Mesenchymal stem cell (in vitro differentiated cells and primary cell): Measurements from ENCODE around the gene MX2. TPM values are rescaled to one million over a fixed set of nuclear protein-coding genes. Genes with fewer than 3 reads are reported as not detected.
"Not testable (repeated sequence)": the region's sequence is repeated elsewhere in the genome, so short reads cannot be mapped to it uniquely, and the experiment has no call there.

ENCODE experiments used
- DNase-seq: peaks from one replicate; pipeline ENCODE4 v3.0.0-alpha.2; 2013
- H2AFZ ChIP-seq: one replicate; pipeline ENCODE4 v1.6.1; 2013; ENCODE audit warnings: low read depth, mild to moderate bottlenecking, control low read depth, inconsistent platforms, low read length, moderate library complexity
- H2AK5ac ChIP-seq: 2 replicates; pipeline ENCODE4 v1.6.1; 2013; ENCODE audit warnings: low read length, moderate library complexity, mild to moderate bottlenecking, inconsistent platforms; ENCODE audit not compliant: severe bottlenecking
- H2BK120ac ChIP-seq: one replicate; pipeline ENCODE4 v1.6.1; 2013; ENCODE audit warnings: low read depth, mild to moderate bottlenecking, inconsistent platforms, low read length, moderate library complexity
- H2BK12ac ChIP-seq, 2 experiments: one replicate each; pipeline ENCODE4 v1.6.1; 2013; ENCODE audit warnings: inconsistent platforms in 2 of 2, low read length in 2 of 2, mild to moderate bottlenecking in 2 of 2, moderate library complexity in 2 of 2, control low read depth in 1 of 2
- H2BK15ac ChIP-seq: one replicate; pipeline ENCODE4 v1.6.1; 2013; ENCODE audit warnings: mild to moderate bottlenecking, low read depth, inconsistent platforms; ENCODE audit not compliant: poor library complexity, severe bottlenecking
- H2BK5ac ChIP-seq: 2 replicates; pipeline ENCODE4 v1.6.1; 2013; ENCODE audit warnings: low read depth, mild to moderate bottlenecking, low read length, control low read depth, inconsistent platforms; ENCODE audit not compliant: poor library complexity, severe bottlenecking
- H3K14ac ChIP-seq, 2 experiments: one replicate each; pipeline ENCODE4 v1.6.1; 2013; ENCODE audit warnings: inconsistent platforms in 2 of 2, low read length in 2 of 2, control low read depth in 1 of 2, mild to moderate bottlenecking in 1 of 2, moderate library complexity in 1 of 2
- H3K18ac ChIP-seq, 2 experiments: one replicate each; pipeline ENCODE4 v1.6.1; 2013; ENCODE audit warnings: inconsistent platforms in 2 of 2, low read length in 2 of 2, control low read depth in 1 of 2, low read depth in 1 of 2, mild to moderate bottlenecking in 1 of 2
- H3K23ac ChIP-seq, 2 experiments: one replicate each; pipeline ENCODE4 v1.6.1; 2013; ENCODE audit warnings: inconsistent platforms in 2 of 2, low read length in 2 of 2, mild to moderate bottlenecking in 2 of 2, moderate library complexity in 2 of 2, control low read depth in 1 of 2
- H3K27ac ChIP-seq: 2 replicates; pipeline ENCODE4 v1.5.1; 2013; ENCODE audit warnings: mild to moderate bottlenecking, moderate library complexity, low read length, control low read depth, inconsistent platforms; ENCODE audit not compliant: poor library complexity, severe bottlenecking
- H3K27me3 ChIP-seq, 2 experiments: 2 replicates each; pipeline versions ENCODE4 v1.6.1 to v1.7.0; 2013; ENCODE audit warnings: low read length in 2 of 2, mild to moderate bottlenecking in 2 of 2, moderate library complexity in 2 of 2, control low read depth in 1 of 2, inconsistent platforms in 1 of 2; ENCODE audit not compliant: control insufficient read depth in 1 of 2, insufficient read depth in 1 of 2
- H3K36me3 ChIP-seq, 2 experiments: 2 replicates each; pipeline versions ENCODE4 v1.6.1 to v1.7.0; 2013; ENCODE audit warnings: low read length in 2 of 2, control low read depth in 1 of 2, inconsistent platforms in 1 of 2, low read depth in 1 of 2, mild to moderate bottlenecking in 1 of 2; ENCODE audit not compliant: insufficient read depth in 2 of 2, control insufficient read depth in 1 of 2
- H3K4ac ChIP-seq, 2 experiments: one replicate each; pipeline ENCODE4 v1.6.1; 2013; ENCODE audit warnings: inconsistent platforms in 2 of 2, low read length in 2 of 2, mild to moderate bottlenecking in 2 of 2, moderate library complexity in 2 of 2, control low read depth in 1 of 2, low read depth in 1 of 2
- H3K4me1 ChIP-seq: 2 replicates; pipeline ENCODE4 v1.6.1; 2013; ENCODE audit warnings: low read depth, low read length, control low read depth; ENCODE audit not compliant: control insufficient read depth, insufficient read depth
- H3K4me2 ChIP-seq: 2 replicates; pipeline ENCODE4 v1.6.1; 2013; ENCODE audit warnings: low read length, mild to moderate bottlenecking, inconsistent platforms; ENCODE audit not compliant: poor library complexity, severe bottlenecking
- H3K4me3 ChIP-seq, 2 experiments: 2 replicates each; pipeline versions ENCODE4 v1.5.1 to v1.7.0; 2013; ENCODE audit warnings: low read length in 2 of 2, mild to moderate bottlenecking in 2 of 2, control low read depth in 1 of 2, low read depth in 1 of 2; ENCODE audit not compliant: insufficient read depth in 1 of 2
- H3K79me1 ChIP-seq: replicated peaks from 2 replicates; pipeline ENCODE4 v1.6.1; 2013; ENCODE audit warnings: mild to moderate bottlenecking, control low read depth, low read length, inconsistent platforms; ENCODE audit not compliant: poor library complexity, severe bottlenecking
- H3K9ac ChIP-seq: 2 replicates; pipeline ENCODE4 v1.7.0; 2013; ENCODE audit warnings: mild to moderate bottlenecking, low read length, moderate library complexity
- H3K9me3 ChIP-seq: 2 replicates; pipeline ENCODE4 v1.7.0; 2013; ENCODE audit warnings: mild to moderate bottlenecking, low read length; ENCODE audit not compliant: control insufficient read depth
- H4K8ac ChIP-seq: one replicate; pipeline ENCODE4 v1.6.1; 2013; ENCODE audit warnings: inconsistent platforms, mild to moderate bottlenecking, low read length, moderate library complexity
- H4K91ac ChIP-seq: one replicate; pipeline ENCODE4 v1.6.1; 2013; ENCODE audit warnings: mild to moderate bottlenecking, low read length, inconsistent platforms
- WGBS: methylation state at CpG from one replicate; pipeline ENCODE4 v1.1.7; 2013; ENCODE audit warnings: mixed read lengths; 5-methylcytosine and 5-hydroxymethylcytosine counted together
- polyA plus RNA-seq, 2 experiments: library from polyadenylated mRNA; stranded (reverse); fragments of 200-250 nt; gene quantifications; one replicate each; pipeline ENCODE4 v1.2.3, GENCODE V29; 2013

Gene MX2
- 6.2 TPM for polyA plus RNA-seq (2013, experiment 1 of 2)
- polyA plus RNA-seq (2013, experiment 2 of 2), result 6.3 TPM

DNA sequence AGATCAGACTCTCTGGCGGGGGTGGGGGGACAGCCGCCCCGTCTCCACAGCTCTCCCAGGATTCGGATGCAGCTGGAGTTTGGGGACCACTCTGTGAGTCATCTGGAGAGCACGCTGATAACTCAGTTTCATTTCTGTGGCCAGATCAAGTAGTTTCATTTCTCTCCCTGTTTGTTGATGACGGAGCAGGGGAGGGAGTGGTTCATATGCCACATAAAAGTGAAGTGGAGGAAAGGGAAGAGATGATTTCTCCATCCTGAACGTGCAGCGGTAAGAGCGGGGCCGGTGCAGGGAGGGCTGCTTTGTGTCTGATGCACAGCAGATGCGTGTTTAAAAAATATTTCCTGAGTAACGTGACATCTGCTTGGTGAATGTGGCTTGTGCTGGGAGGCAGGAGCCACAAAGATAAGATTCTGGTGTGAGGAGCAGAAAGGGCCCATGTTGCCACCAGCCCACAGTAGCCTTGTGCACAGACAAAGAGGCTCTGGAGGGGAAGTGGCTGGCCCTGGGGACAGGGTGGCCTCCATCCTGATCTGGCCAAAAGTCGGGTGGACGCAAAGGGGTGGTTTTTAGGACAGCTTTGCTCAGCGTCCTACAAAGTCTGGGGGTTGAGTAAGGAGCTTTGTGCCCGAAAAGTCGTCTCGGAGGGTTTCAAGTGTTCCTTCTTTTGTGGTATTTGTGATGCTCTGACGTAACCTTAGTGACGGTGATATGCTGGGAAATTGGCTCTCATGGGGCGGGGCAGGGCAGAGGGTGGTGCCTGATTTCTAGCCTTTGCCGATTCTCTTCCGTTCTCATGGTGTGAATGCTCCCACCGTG lies at the start of gene MX2:
Gene MX2 (plus strand): TSS at position 242 of the 819 bp plus-strand sequence. CDS start 14,880 bp downstream, outside the sequence.
- WGBS, result 83% methylated on average over 24 of the region's 24 CpGs

DNA sequence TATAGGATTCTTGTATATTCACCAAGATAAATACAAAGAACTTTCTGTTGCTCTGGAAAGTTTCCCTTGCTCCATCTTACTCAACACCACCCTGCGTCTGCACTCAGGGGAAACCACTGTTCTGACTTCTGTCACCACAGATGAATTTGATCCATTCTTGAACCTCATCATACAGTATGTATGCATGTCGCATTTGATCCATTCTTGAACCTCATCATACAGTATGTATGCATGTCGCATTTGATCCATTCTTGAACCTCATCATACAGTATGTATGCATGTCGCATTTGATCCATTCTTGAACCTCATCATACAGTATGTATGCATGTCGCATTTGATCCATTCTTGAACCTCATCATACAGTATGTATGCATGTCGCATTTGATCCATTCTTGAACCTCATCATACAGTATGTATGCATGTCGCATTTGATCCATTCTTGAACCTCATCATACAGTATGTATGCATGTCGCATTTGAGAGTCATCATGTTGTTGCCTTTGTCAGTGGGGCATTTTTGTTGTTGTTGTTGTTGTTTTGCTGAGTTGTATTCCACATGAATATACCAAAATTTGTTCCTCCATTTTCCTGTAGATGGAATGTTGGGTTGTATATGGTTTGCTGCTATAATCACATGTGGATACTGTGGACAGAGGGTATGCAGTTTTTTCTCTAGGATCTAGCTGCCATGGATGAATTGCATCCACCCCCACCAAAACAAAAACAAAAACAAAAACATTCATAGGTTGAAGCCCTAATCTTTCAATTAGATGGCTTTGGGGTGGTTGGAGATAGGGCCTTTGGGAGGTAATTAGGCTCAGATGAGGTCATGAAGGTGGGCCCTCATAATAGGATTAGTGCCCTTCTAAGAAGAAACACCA lies 48.3 kb upstream of the MX2 start:
- DNase-seq, H3K27ac ChIP-seq, H3K4me1 ChIP-seq, H3K36me3 ChIP-seq, H3K4me3 ChIP-seq, H3K23ac ChIP-seq, H3K9me3 ChIP-seq, H2BK15ac ChIP-seq, H2BK12ac ChIP-seq, H3K4ac ChIP-seq, H3K4me2 ChIP-seq, H3K9ac ChIP-seq, H2AFZ ChIP-seq, H4K91ac ChIP-seq, H2BK5ac ChIP-seq, H3K79me1 ChIP-seq, H2BK120ac ChIP-seq, H4K8ac ChIP-seq, H3K14ac ChIP-seq, H2AK5ac ChIP-seq, H3K18ac ChIP-seq: not testable (repeated sequence)
- 71% methylated on average over 2 of the region's 8 CpGs for WGBS
- peaks cover 34 to 63% of the 10 kb centered on the region in 2 experiments for H3K27me3 ChIP-seq

More for the DNA sequence above, at the start of gene MX2:
- Histone ChIP-seq H2BK15ac (peak within 1 kb of the TSS; percentile 15), H2BK120ac (no peak within 1 kb of the TSS), H2AK5ac (no peak within 1 kb of the TSS), H4K91ac (no peak within 1 kb of the TSS), H3K23ac (no peak within 1 kb of the TSS), H3K79me1 (no peaks in the 10 kb centered on the region), H3K9me3 (no peaks in the 10 kb centered on the region), H2AFZ (no peak within 1 kb of the TSS), H3K36me3 (peaks cover 0 to 15% of the 10 kb centered on the region in 2 experiments), H3K4me1 (peaks cover 2% of the 10 kb centered on the region), H3K4ac (no peak within 1 kb of the TSS), H3K4me2 (no peak within 1 kb of the TSS), H3K14ac (no peak within 1 kb of the TSS), H4K8ac (no peak within 1 kb of the TSS), H2BK12ac (no peak within 1 kb of the TSS), H3K4me3 (peak within 1 kb of the TSS in 1 of 2 experiments; percentile 90), H2BK5ac (no peak within 1 kb of the TSS), H3K27me3 (peaks cover 0 to 5% of the 10 kb centered on the region in 2 experiments), H3K27ac (no peak within 1 kb of the TSS), H3K18ac (no peak within 1 kb of the TSS), H3K9ac (peak within 1 kb of the TSS; percentile 99)
- DNase-seq, result peak; percentile 53

GRCh38 chr21:41315726-41316125 lies 46.1 kb upstream of the MX2 start:
- peaks cover 44 to 61% of the 10 kb centered on the region in 2 experiments for H3K27me3 ChIP-seq
- no peak overlapping the region for H3K4me2 ChIP-seq
- H4K8ac ChIP-seq, result no peak overlapping the region
- H3K27ac ChIP-seq, result no peak overlapping the region
- no peaks in the 10 kb centered on the region for H3K79me1 ChIP-seq
- H3K4me1 ChIP-seq, result peaks cover 4% of the 10 kb centered on the region
- H3K4ac ChIP-seq, result no peak overlapping the region
- H3K18ac ChIP-seq, result no peak overlapping the region
- H3K9ac ChIP-seq, result no peak overlapping the region
- H2BK15ac ChIP-seq, result no peak overlapping the region
- H2AK5ac ChIP-seq, result no peak overlapping the region
- no peak overlapping the region for H3K4me3 ChIP-seq
- no peaks in the 10 kb centered on the region for H3K9me3 ChIP-seq
- no peak overlapping the region for H3K14ac ChIP-seq
- H3K36me3 ChIP-seq, result no peaks in the 10 kb centered on the region
- H2BK12ac ChIP-seq, result no peak overlapping the region
- 78% methylated on average over 6 of the region's 6 CpGs for WGBS
- no peak for DNase-seq
- H3K23ac ChIP-seq, result no peak overlapping the region
- no peak overlapping the region for H2BK5ac ChIP-seq
- no peak overlapping the region for H2AFZ ChIP-seq
- H2BK120ac ChIP-seq, result no peak overlapping the region
- H4K91ac ChIP-seq, result no peak overlapping the region
